Erythroblast (primary cell): Measurements from ENCODE around the gene TSHZ2.
"Not testable (repeated sequence)": the region's sequence is repeated elsewhere in the genome, so short reads cannot be mapped to it uniquely, and the experiment has no call there.

ENCODE experiments used
- DNase-seq, 2 experiments: peaks; one replicate each; lab custom pipeline; 2025; lab: John Stamatoyannopoulos, UW
- GATA1 ChIP-seq: IDR thresholded peaks from 2 replicates; pipeline ENCODE4 v1.6.1; 2011; ENCODE audit warnings: low read depth, mild to moderate bottlenecking, control low read depth, low read length, moderate library complexity
- POLR2A ChIP-seq: IDR thresholded peaks from 2 replicates; pipeline ENCODE4 v1.6.1; 2011; ENCODE audit warnings: mild to moderate bottlenecking, low read length

TSHZ2 gene

GRCh38 chr20:53016534-53017042, 44.4 kb downstream of the TSHZ2 start:
- no peak for DNase-seq
- TF ChIP-seq GATA1 (no peak), POLR2A (no peak)

GRCh38 chr20:53017206-53017605, 45.0 kb downstream of the TSHZ2 start:
- no peak for TF ChIP-seq POLR2A
- no peak for TF ChIP-seq GATA1
- no peak for DNase-seq

- no peak for DNase-seq
- TF ChIP-seq POLR2A (no peak), GATA1 (no peak)
These were observed 47.3 kb downstream of the TSHZ2 start for GRCh38 chr20:53019464-53019863.

GRCh38 chr20:53020376-53020775, 48.2 kb downstream of the TSHZ2 start:
- no peak for TF ChIP-seq GATA1
- no peak for DNase-seq

DNA sequence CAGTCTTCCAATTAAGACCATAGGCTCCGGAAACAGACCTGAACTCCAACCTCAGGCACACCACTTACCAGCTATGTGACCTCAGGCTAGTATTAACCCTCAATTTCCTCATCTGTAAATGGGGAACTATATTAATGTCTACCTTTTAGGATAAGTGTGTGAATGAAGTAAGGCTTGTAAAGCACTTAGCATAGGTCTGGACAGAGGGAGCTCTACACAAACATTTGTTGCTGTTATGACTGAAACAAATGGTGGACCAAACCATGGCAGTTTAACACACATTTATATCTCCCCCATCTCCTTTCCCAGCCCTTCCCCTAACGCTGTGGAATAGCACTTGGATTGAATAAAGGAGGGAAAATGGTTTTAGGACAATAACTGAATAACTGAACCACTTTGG, 48.7 kb downstream of the TSHZ2 start:
- no peak for TF ChIP-seq POLR2A
- no peak for TF ChIP-seq GATA1
- no peak for DNase-seq

DNA sequence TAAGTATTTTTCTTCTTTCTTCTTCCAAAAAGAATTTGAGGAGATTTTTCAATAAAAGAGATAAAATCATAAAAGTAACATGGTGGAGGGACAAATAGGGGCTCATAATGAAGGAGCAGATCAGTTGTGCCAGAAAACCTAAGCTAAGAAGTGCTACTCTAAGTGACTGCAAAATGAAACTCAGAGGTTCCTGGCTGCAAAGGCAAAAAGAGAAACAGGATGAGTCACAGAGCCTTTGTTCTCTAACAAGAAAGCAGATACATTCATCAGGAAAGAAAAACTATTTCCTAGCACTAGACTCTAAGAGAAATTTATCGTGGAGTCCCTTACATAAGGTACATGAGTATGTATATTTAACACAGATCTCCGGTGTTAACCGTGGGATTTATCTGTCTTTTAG, 49.8 kb downstream of the TSHZ2 start:
- TF ChIP-seq GATA1, result no peak
- TF ChIP-seq POLR2A, result no peak
- no peak for DNase-seq

- DNase-seq, result no peak
- TF ChIP-seq POLR2A, result no peak
- TF ChIP-seq GATA1, result no peak
These were observed 51.8 kb downstream of the TSHZ2 start for GRCh38 chr20:53023732-53024520.

- DNase-seq, result not testable (repeated sequence)
These were observed 52.5 kb downstream of the TSHZ2 start for GRCh38 chr20:53024653-53025052.

- no peak for DNase-seq
- TF ChIP-seq POLR2A (no peak), GATA1 (no peak)
These were observed 54.9 kb downstream of the TSHZ2 start for GRCh38 chr20:53027089-53027488.

- DNase-seq, result no peak
These were observed 56.3 kb downstream of the TSHZ2 start for GRCh38 chr20:53028337-53029007.

GRCh38 chr20:53030061-53030460, 57.9 kb downstream of the TSHZ2 start:
- DNase-seq, result no peak
- no peak for TF ChIP-seq GATA1
- no peak for TF ChIP-seq POLR2A

More at GRCh38 chr20:53028337-53029007, 56.3 kb downstream of the TSHZ2 start:
- TF ChIP-seq POLR2A, result no peak
- no peak for TF ChIP-seq GATA1

DNA sequence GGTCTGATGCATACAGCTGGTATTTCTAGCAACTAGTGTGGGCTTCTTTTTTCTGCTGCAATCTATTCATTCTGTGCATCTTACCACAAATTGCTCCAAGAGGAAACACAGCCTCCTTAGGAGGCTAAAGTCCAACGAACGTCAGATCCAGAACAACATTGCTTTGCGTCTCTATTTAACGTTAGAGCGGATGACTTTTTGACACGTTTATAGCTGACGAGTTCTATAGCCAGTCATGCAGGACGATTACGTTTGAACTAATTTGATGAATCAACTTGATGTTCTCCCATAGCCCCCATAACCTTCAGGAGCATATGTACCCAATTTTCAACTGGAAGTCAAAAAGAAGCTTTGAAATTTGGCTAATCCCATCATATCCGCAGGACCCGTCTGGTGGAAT, 59.9 kb downstream of the TSHZ2 start:
- no peak for DNase-seq
- TF ChIP-seq GATA1, result no peak
- no peak for TF ChIP-seq POLR2A

GRCh38 chr20:53032478-53032932, 60.3 kb downstream of the TSHZ2 start:
- DNase-seq, result no peak
- TF ChIP-seq POLR2A (no peak), GATA1 (no peak)

DNA sequence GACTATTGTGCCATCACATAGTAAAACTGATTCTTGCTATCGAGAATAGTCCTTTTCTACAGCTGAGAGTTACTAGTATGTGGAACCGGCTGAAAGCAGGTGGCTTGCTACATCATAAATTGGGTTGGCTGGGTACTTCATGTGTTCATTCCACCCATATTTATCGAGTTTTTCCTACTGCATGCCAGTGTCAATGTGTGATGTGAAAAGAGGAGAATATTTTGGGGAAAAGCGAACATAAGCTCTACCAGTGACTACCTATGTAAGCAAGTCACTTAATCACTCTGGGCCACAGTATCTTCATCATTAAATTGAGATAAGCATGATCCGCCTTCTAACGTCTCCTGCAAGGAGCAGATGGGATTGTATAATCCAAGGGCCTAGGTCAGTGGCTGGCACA, 61.0 kb downstream of the TSHZ2 start:
- no peak for TF ChIP-seq POLR2A
- no peak for TF ChIP-seq GATA1
- DNase-seq, result no peak

DNA sequence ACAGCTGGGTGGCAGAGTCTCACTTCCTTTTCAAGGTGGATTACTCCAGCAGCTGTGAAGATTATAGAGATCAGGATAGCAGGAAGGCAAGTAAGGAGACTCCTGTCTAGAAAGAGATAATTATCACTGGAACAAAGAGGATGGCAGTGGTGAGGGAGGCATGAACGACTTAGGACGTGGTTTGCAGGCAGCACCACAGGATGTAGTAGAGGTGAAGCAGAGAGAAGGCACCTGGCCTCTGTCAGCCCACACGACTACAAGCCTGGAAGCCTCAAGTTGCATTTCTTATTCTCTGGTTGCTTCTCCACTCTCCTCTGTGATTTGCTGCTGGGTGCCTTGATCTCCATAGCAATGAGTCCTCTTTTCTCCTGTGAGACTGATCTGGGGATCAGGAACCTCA, 62.7 kb downstream of the TSHZ2 start:
- DNase-seq, result no peak

More for the DNA sequence above, 62.7 kb downstream of the TSHZ2 start:
- no peak for TF ChIP-seq POLR2A
- no peak for TF ChIP-seq GATA1
